ENCODE measurements around the gene BIRC6.

Gene BIRC6

DNA sequence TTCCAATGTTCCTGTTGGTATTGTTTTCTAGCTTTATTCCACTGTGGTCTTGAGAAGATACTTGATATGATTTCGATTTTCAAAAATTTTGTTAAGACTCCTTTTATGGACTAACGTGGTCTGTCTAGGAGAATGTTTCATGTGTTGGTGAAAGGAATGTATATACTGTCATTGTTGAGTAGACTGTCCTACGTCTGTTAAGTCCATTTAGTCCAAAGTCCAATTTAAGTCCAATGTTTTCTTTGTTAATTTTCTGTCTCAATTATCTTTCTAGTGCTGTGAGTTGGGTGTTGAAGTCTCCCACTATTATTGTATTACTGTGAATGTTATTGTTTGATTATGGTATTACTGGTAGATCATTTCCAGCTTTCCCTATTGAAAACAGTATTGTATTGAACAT lies 215.2 kb downstream of the BIRC6 start:
- no peak overlapping the region for H3K27ac ChIP-seq
- ChIA-PET POLR2A (ENCODE audit: low non-redundant PET) (no interaction called here), CTCF (interaction anchor here (0.6 kb wide), 1 partner anchor 117 kb away, joined by 4 read pairs; no protein-coding TSS in a partner anchor)
- TF ChIP-seq, protein P1, sequence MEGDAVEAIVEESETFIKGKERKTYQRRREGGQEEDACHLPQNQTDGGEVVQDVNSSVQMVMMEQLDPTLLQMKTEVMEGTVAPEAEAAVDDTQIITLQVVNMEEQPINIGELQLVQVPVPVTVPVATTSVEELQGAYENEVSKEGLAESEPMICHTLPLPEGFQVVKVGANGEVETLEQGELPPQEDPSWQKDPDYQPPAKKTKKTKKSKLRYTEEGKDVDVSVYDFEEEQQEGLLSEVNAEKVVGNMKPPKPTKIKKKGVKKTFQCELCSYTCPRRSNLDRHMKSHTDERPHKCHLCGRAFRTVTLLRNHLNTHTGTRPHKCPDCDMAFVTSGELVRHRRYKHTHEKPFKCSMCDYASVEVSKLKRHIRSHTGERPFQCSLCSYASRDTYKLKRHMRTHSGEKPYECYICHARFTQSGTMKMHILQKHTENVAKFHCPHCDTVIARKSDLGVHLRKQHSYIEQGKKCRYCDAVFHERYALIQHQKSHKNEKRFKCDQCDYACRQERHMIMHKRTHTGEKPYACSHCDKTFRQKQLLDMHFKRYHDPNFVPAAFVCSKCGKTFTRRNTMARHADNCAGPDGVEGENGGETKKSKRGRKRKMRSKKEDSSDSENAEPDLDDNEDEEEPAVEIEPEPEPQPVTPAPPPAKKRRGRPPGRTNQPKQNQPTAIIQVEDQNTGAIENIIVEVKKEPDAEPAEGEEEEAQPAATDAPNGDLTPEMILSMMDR (conservative IDR thresholded peaks at IDR 0.05; ENCODE audit: low read depth) = no peak
- DNase-seq (ENCODE audit: low spot score) = no peak

DNA sequence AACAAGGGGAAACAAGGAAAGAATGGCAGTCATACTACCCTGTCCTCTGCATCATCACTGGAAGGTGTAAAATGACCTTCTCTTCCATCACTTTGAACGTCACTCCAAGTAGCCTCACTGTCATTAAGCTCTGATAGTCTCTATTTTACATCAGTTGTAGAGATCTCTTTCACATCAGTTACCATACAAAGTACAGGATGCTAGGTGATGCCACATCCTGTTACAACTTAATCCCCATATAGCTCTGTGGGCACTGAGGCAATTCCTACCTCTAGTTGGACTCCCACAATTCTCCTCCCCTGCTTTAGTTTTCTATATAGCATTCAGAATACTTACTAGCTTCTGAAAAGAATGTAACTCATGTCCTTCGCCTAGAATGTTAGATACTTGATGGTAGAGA lies 215.9 kb downstream of the BIRC6 start:
- ChIA-PET POLR2A (ENCODE audit: low non-redundant PET) (no interaction called here), CTCF (interaction anchor here (0.5 to 0.7 kb wide), 2 partner anchors 15 to 543 kb away, joined by 3 read pairs; no protein-coding TSS in a partner anchor)
- TF ChIP-seq, protein P1 (conservative IDR thresholded peaks at IDR 0.05; ENCODE audit: low read depth) = no peak
- no peak overlapping the region for H3K27ac ChIP-seq
- no peak for DNase-seq (ENCODE audit: low spot score)

DNA sequence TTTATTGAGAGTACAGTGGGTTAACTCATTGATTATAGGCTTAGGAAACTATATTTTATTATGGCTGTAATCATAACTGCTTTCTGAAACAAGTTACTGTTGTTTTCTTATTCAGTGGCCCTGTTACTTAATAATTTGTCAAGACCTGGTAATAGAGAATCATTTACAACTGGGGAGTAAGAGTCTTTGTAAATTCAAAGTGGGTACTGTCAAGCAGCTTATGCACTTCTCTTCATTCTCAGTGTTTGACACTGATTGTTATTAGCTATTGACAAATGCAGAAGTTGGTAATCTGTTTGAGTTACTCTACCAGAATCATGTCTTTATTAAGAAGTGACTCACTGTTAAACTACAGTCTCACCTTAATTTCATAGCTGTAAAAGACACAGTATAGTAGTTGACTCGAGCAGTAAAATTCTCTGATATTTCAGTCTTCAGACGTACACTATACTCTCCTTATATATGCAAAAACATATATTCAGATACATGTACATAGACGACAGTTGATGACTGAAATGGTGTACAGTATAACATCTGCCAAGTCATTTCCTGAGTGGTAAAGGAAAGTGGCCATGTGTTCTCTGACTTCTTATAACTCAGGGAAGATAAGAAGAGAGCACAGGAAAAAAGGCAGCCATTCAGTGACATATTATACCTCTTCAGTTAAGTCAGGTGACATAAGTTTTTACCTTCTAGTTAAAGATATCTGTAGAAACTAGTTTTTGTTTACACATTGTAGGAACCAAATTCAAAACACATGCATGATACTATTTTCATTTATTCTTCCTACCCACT lies 235.0 kb downstream of the BIRC6 start:
- H3K27ac ChIP-seq = no peak overlapping the region
- no peak for DNase-seq (ENCODE audit: low spot score)
- ChIA-PET POLR2A (ENCODE audit: low non-redundant PET) (no interaction called here), CTCF (no interaction called here)
- TF ChIP-seq, protein P1 (conservative IDR thresholded peaks at IDR 0.05; ENCODE audit: low read depth) = no peak

DNA sequence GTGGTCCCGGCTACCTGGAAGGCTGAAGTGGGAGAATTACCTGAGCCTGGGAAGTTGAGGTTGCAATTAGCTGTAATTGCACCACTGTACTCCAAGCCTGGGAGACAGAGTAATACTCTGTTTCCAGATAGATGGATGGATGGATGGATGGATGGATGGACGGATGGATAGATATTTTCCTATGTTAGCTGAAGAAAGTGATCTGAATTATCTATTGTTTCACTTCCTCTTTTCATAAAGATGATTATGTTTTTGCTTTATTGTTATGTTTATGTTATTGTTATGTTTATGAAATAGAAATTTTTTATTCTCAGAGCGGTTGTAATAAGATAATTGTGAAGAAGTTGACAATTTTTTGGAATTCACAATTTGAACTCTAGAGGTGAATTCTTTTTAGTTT lies 237.8 kb downstream of the BIRC6 start:
- CTCF ChIA-PET = no interaction called here
- POLR2A ChIA-PET (ENCODE audit: low non-redundant PET) = no interaction called here
- TF ChIP-seq, protein P1 (conservative IDR thresholded peaks at IDR 0.05; ENCODE audit: low read depth) = no peak

DNA sequence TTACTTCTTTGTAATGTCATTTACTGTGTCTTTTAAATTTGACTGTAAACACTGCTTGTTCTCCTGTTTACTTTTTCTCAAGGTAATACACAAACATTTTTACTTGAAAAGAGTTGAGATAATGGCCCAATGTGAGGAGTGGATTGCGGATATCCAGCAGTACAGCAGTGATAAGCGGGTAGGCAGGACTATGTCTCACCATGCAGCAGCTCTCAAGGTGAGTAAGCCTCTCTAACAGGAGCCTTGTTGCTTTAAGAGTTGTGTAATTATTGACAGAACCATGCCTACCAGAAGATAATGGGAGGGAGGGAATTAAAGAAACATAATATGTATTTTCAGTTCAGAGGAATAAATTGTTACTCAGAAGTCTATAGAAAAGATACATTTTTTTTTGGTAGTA lies 254.5 kb downstream of the BIRC6 start:
- no peak for DNase-seq (ENCODE audit: low spot score)
- TF ChIP-seq, protein P1 (conservative IDR thresholded peaks at IDR 0.05; ENCODE audit: low read depth) = no peak
- H3K27ac ChIP-seq = no peak overlapping the region
- POLR2A ChIA-PET (ENCODE audit: low non-redundant PET) = no interaction called here
- CTCF ChIA-PET = no interaction called here

More for the DNA sequence above, 237.8 kb downstream of the BIRC6 start:
- DNase-seq (ENCODE audit: low spot score) = no peak
- no peak overlapping the region for H3K27ac ChIP-seq

DNA sequence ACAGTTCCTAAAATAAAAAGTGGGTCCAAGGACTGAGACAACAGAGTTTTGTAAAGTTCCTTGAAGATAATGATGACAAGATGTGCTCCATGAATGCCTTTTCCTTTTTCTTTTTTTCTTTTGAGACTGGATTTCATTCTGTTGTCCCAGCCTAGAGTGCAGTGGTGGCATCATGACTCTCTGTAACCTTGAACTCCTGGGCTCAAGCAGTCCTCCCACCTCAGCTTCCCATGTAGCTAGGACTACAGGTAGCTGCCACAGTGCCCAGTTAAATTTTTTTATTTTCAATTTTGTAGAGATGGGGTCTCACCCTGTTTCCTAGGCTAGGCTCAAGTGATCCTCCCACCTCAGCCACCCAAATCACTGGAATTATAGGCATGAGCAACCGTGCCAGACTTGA lies 254.9 kb downstream of the BIRC6 start:
- CTCF ChIA-PET = no interaction called here

More for the DNA sequence above, 254.9 kb downstream of the BIRC6 start:
- no peak for DNase-seq (ENCODE audit: low spot score)
- POLR2A ChIA-PET (ENCODE audit: low non-redundant PET) = no interaction called here
- H3K27ac ChIP-seq = no peak overlapping the region
- TF ChIP-seq, protein P1 (conservative IDR thresholded peaks at IDR 0.05; ENCODE audit: low read depth) = no peak
